Hepatocyte (in vitro differentiated cells): ENCODE results near the gene DYNC1I1.

Source experiments
- EZH2 ChIP-seq: fragments of 200-600 bp; sonication (generic); IDR thresholded peaks from 2 replicates; pipeline ENCODE4 v1.6.1; 2016; ENCODE audit warnings: antibody characterized with exemption, mild to moderate bottlenecking, borderline replicate concordance
- EZH2phosphoT487 ChIP-seq: fragments of 200-600 bp; sonication (generic); IDR thresholded peaks from one replicate; pipeline ENCODE4 v1.6.1; 2018; ENCODE audit warnings: antibody characterized with exemption, mild to moderate bottlenecking, low read depth, moderate library complexity; ENCODE audit not compliant: unreplicated experiment, severe bottlenecking
- TF ChIP-seq, protein P1 (sequence below): fragments of 200-600 bp; sonication (generic); IDR thresholded peaks from 2 replicates; pipeline ENCODE4 v1.5.1; 2016; ENCODE audit warnings: antibody characterized with exemption, mild to moderate bottlenecking; ENCODE audit not compliant: poor library complexity

DNA sequence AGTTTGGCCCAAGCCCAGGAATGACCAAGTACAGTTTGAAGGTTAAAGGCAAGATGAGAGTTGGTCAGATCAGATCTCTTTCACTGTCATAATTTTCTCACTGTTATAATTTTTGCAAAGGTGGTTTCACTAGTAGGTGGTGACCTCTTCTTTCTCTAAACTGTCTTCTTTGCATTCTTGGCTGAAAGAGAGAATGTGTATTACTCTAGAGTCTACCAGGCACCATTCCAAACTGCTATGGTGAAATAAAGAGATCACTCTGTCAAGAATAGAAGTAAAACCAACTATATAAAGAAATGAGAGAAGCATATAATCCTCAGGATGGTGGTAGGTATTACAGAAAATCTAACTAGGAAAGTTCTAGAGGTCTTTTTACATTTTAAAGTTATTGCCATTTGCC lies 72.7 kb downstream of the DYNC1I1 start:
- TF ChIP-seq, protein P1, sequence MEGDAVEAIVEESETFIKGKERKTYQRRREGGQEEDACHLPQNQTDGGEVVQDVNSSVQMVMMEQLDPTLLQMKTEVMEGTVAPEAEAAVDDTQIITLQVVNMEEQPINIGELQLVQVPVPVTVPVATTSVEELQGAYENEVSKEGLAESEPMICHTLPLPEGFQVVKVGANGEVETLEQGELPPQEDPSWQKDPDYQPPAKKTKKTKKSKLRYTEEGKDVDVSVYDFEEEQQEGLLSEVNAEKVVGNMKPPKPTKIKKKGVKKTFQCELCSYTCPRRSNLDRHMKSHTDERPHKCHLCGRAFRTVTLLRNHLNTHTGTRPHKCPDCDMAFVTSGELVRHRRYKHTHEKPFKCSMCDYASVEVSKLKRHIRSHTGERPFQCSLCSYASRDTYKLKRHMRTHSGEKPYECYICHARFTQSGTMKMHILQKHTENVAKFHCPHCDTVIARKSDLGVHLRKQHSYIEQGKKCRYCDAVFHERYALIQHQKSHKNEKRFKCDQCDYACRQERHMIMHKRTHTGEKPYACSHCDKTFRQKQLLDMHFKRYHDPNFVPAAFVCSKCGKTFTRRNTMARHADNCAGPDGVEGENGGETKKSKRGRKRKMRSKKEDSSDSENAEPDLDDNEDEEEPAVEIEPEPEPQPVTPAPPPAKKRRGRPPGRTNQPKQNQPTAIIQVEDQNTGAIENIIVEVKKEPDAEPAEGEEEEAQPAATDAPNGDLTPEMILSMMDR = no peak
- TF ChIP-seq EZH2 (no peak), EZH2phosphoT487 (no peak)
